WTC11 (cell line): ENCODE results near the gene NEURL2. TPM values are rescaled to one million over a fixed set of nuclear protein-coding genes. Genes with fewer than 3 reads are reported as not detected.
A peak's percentile ranks its signal among the peaks of the same experiment; 100 is the strongest.

Experiments used
- ATAC-seq: fragments of 200-7000 bp; cut with Tn5 transposase; 2 replicates; pipeline ENCODE4 v1.10.0; 2021; ENCODE audit warnings: mild to moderate bottlenecking, moderate library complexity
- CTCF ChIA-PET: fragments of 300-600 bp; sonication (Branson Sonifier 250); formaldehyde crosslinking; loops from one replicate; lab custom pipeline; 2021; ENCODE audit warnings: antibody characterized with exemption; lab: Charles Lee
- POLR2A ChIA-PET: fragments of 350-600 bp; sonication (Branson Sonifier 250); formaldehyde crosslinking; loops from one replicate; lab custom pipeline; 2021; ENCODE audit warnings: antibody characterized with exemption; lab: Charles Lee
- DNase-seq: peaks from one replicate; pipeline ENCODE4 v3.0.0; 2021; ENCODE audit warnings: low spot score
- H3K27ac Mint-ChIP-seq: 2 replicates; pipeline ENCODE4 v1.8.0; 2021; ENCODE audit warnings: mixed read lengths
- H3K27me3 Mint-ChIP-seq: 2 replicates; pipeline ENCODE4 v1.8.0; 2021; ENCODE audit warnings: low read depth, mild to moderate bottlenecking, moderate library complexity, mixed read lengths
- H3K36me3 Mint-ChIP-seq: 2 replicates; pipeline ENCODE4 v1.8.0; 2021; ENCODE audit warnings: mixed read lengths
- H3K4me1 Mint-ChIP-seq: 2 replicates; pipeline ENCODE4 v1.8.0; 2022; ENCODE audit warnings: mixed read lengths
- H3K4me3 Mint-ChIP-seq: 2 replicates; pipeline ENCODE4 v1.8.0; 2021; ENCODE audit warnings: mild to moderate bottlenecking, moderate library complexity, mixed read lengths
- H3K9me3 Mint-ChIP-seq: 2 replicates; pipeline ENCODE4 v1.8.0; 2021; ENCODE audit warnings: mixed read lengths
- AFF4 ChIP-seq: sonication (generic); formaldehyde crosslinking; IDR thresholded peaks from 2 replicates; pipeline ENCODE4 v1.8.1; 2023; ENCODE audit warnings: mild to moderate bottlenecking, missing genetic modification reagents, borderline replicate concordance
- ATF1 ChIP-seq: sonication (generic); formaldehyde crosslinking; IDR thresholded peaks from 2 replicates; pipeline ENCODE4 v1.8.1; 2023; ENCODE audit warnings: mild to moderate bottlenecking, moderate library complexity, missing genetic modification reagents
- ATF6 ChIP-seq: sonication (generic); formaldehyde crosslinking; IDR thresholded peaks from 2 replicates; pipeline ENCODE4 v1.8.1; 2023; ENCODE audit warnings: mild to moderate bottlenecking, missing genetic modification reagents
- CREM ChIP-seq: sonication (generic); formaldehyde crosslinking; IDR thresholded peaks from 2 replicates; pipeline ENCODE4 v1.8.1; 2022; ENCODE audit warnings: mild to moderate bottlenecking, missing genetic modification reagents, moderate library complexity
- E2F1 ChIP-seq: sonication (generic); formaldehyde crosslinking; IDR thresholded peaks from 2 replicates; pipeline ENCODE4 v1.8.0; 2022; ENCODE audit warnings: mild to moderate bottlenecking, missing genetic modification reagents
- ERG ChIP-seq: fragments of 250-450 bp; sonication (Bioruptor Pico); IDR thresholded peaks from 2 replicates; pipeline ENCODE4 v1.8.0; 2021; ENCODE audit warnings: mild to moderate bottlenecking
- FOXP4 ChIP-seq: sonication (generic); formaldehyde crosslinking; IDR thresholded peaks from 2 replicates; pipeline ENCODE4 v1.8.0; 2022; ENCODE audit warnings: mild to moderate bottlenecking, missing genetic modification reagents
- GABPB1 ChIP-seq: sonication (generic); formaldehyde crosslinking; IDR thresholded peaks from 2 replicates; pipeline ENCODE4 v1.8.1; 2023; ENCODE audit warnings: mild to moderate bottlenecking, missing genetic modification reagents
- MXD4 ChIP-seq: fragments of 250-450 bp; sonication (Bioruptor Pico); IDR thresholded peaks from 2 replicates; pipeline ENCODE4 v1.8.0; 2021; ENCODE audit warnings: mild to moderate bottlenecking, moderate library complexity, borderline replicate concordance
- NR2C2 ChIP-seq: sonication (generic); formaldehyde crosslinking; IDR thresholded peaks from 2 replicates; pipeline ENCODE4 v1.8.0; 2022; ENCODE audit warnings: mild to moderate bottlenecking, missing genetic modification reagents
- PRRX2 ChIP-seq: fragments of 250-450 bp; sonication (Bioruptor Pico); IDR thresholded peaks from 2 replicates; pipeline ENCODE4 v1.8.0; 2021; ENCODE audit warnings: mild to moderate bottlenecking
- RORB ChIP-seq: fragments of 250-450 bp; sonication (Bioruptor Pico); IDR thresholded peaks from 2 replicates; pipeline ENCODE4 v1.9.0; 2021; ENCODE audit warnings: mild to moderate bottlenecking
- TCF7 ChIP-seq: sonication (generic); formaldehyde crosslinking; IDR thresholded peaks from 2 replicates; pipeline ENCODE4 v1.8.0; 2022; ENCODE audit warnings: mild to moderate bottlenecking, low read depth, missing genetic modification reagents, moderate library complexity
- USF1 ChIP-seq: sonication (generic); formaldehyde crosslinking; IDR thresholded peaks from 2 replicates; pipeline ENCODE4 v1.8.0; 2022; ENCODE audit warnings: mild to moderate bottlenecking, missing genetic modification reagents
- ZNF138 ChIP-seq: sonication (generic); formaldehyde crosslinking; conservative IDR thresholded peaks from 2 replicates; pipeline ENCODE4 v1.8.1; 2022; ENCODE audit warnings: mild to moderate bottlenecking, moderate library complexity, missing genetic modification reagents
- ZNF219 ChIP-seq: sonication (generic); formaldehyde crosslinking; IDR thresholded peaks from 2 replicates; pipeline ENCODE4 v1.8.0; 2023; ENCODE audit warnings: missing genetic modification reagents, mild to moderate bottlenecking, borderline replicate concordance
- total RNA-seq: library from RNA; stranded (reverse); gene quantifications from 3 replicates; pipeline ENCODE4 v1.2.3, GENCODE V29; 2021

NEURL2 gene
- total RNA-seq, 1 experiment from 2014 or later, result 6.6 TPM

- no peak overlapping the region for H3K27ac Mint-ChIP-seq
- peaks cover 7% of the 10 kb centered on the region; the same call in 1 of the 2 replicates for H3K4me1 Mint-ChIP-seq
- H3K27me3 Mint-ChIP-seq, result 0 out of 2 replicates have a peak, but pooled peaks cover 3% of the 10 kb centered on the region
- DNase-seq, result no peak
- H3K4me3 Mint-ChIP-seq, result no peak overlapping the region
- no peak; the same call in 1 of the 2 replicates for ATAC-seq
- no peak for TF ChIP-seq USF1 (CRISPR knock-in tag)
- peak; percentile 83 for TF ChIP-seq GABPB1 (CRISPR knock-in tag)
- H3K36me3 Mint-ChIP-seq, result no peaks in the 10 kb centered on the region
- ChIA-PET CTCF (interaction anchor here (0.7 to 3.0 kb wide), 6 partner anchors 8 to 97 kb away, joined by 3 to 13 read pairs (median 5); no protein-coding TSS in a partner anchor), POLR2A (interaction anchor here (0.6 to 1.2 kb wide), 2 partner anchors 13 to 55 kb away, joined by 3 to 8 read pairs; partner anchors contain the start of gene PCIF1)
- H3K9me3 Mint-ChIP-seq, result no peaks in the 10 kb centered on the region
Measured at GRCh38 chr20:45920462-45921336, 29.7 kb upstream of the NEURL2 start.

- Mint-ChIP-seq H3K9me3 (no peaks in the 10 kb centered on the region), H3K27ac (no peak overlapping the region), H3K4me1 (peaks cover 7% of the 10 kb centered on the region; the same call in 1 of the 2 replicates), H3K36me3 (no peaks in the 10 kb centered on the region), H3K27me3 (0 out of 2 replicates have a peak, but pooled peaks cover 3% of the 10 kb centered on the region), H3K4me3 (no peak overlapping the region)
- ATAC-seq, result no peak
- ChIA-PET CTCF (interaction anchor here (0.6 to 3.0 kb wide), 6 partner anchors 14 to 92 kb away, joined by 3 to 13 read pairs (median 5); no protein-coding TSS in a partner anchor), POLR2A (interaction anchor here (0.6 to 1.2 kb wide), 4 partner anchors 9 to 54 kb away, joined by 3 to 8 read pairs (median 3); partner anchors contain the start of gene PCIF1)
- DNase-seq, result no peak
- TF ChIP-seq RORB (CRISPR knock-in tag) (no peak), ZNF138 (CRISPR knock-in tag) (no peak), ZNF219 (CRISPR knock-in tag) (no peak), TCF7 (CRISPR knock-in tag) (no peak), ATF1 (no peak), MXD4 (CRISPR knock-in tag) (no peak), ATF6 (no peak), NR2C2 (no peak), ERG (CRISPR knock-in tag) (no peak), FOXP4 (CRISPR knock-in tag) (no peak), AFF4 (CRISPR knock-in tag) (no peak), E2F1 (no peak), CREM (CRISPR knock-in tag) (no peak), PRRX2 (CRISPR knock-in tag) (no peak)
Measured at GRCh38 chr20:45919542-45920399, 28.8 kb upstream of the NEURL2 start.
